ENCODE measurements around the gene ZNF827. TPM values are rescaled to one million over a fixed set of nuclear protein-coding genes. Genes with fewer than 3 reads are reported as not detected.

ZNF827 gene
- total RNA-seq, 2 donors from 2014 or later = 26.0 to 39.0 TPM

DNA sequence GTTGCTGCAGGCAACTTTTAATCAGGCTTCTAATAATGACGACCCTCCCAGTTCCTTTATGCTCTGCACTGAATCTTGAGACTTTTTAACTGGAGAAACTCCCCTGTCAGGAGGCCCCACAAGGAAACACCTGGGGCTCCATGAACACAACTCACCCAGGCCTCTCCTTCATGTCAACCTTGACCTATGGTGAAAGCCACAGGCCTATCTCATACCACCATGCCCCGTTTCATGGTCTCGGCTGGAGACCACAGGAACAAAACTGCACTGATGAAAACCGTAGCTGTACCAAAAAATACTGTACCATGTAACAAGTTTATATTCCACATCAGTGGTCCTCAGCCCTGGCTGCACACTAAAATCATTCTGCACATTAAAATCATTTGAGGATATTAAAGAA is 57.0 kb downstream of the ZNF827 start:
- ATAC-seq (replicated peaks in 1 of 2) = no peak
- Mint-ChIP-seq H3K27ac (no peak overlapping the region), H3K27me3 (ENCODE audit: low read depth) (no peaks in the 10 kb centered on the region), H3K9me3 (no peaks in the 10 kb centered on the region), H3K36me3 (ENCODE audit: insufficient read depth in 2 of 2) (peaks cover 10 to 24% of the 10 kb centered on the region in 2 donors), H3K4me1 (ENCODE audit: low read depth) (peaks cover 47% of the 10 kb centered on the region), H3K4me3 (no peak overlapping the region)
- DNase-seq = no peak

DNA sequence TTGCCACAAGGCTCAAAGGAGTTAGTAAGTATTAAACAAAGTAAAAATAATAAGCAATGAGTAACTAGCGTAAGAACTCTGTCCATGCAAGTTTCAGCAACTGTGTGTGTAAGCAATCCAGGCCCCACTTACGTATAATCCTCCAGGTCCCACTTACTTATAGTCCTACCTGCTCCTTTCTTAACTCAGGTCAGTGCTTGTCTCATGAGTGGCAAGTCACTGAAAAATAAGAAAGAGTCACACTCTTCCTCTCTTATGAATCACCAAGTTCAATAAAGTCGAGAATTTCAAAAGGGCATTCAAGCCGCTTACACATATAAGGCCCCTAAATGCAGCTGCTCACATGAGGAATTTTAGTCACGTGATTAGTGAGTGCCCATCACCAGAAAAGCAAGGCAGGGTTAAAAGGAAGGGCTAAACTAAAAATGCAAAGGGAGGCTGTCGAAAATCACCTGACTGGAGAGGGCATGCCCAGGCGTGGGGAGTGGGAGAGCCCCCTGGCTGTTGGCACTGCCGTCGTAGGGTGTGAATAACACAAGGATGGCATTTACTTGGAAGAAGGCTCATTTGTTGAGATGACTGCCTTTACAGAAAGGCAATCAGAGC is 58.2 kb downstream of the ZNF827 start:
- H3K27ac Mint-ChIP-seq = no peak overlapping the region
- H3K4me1 Mint-ChIP-seq (ENCODE audit: low read depth) = peaks cover 36% of the 10 kb centered on the region
- H3K27me3 Mint-ChIP-seq (ENCODE audit: low read depth) = no peaks in the 10 kb centered on the region
- peaks cover 8 to 26% of the 10 kb centered on the region in 2 donors for H3K36me3 Mint-ChIP-seq (ENCODE audit: insufficient read depth in 2 of 2)
- ATAC-seq (replicated peaks in 1 of 2) (no peak), DNase-seq (no peak)
- no peak overlapping the region for H3K4me3 Mint-ChIP-seq
- H3K9me3 Mint-ChIP-seq = no peaks in the 10 kb centered on the region

DNA sequence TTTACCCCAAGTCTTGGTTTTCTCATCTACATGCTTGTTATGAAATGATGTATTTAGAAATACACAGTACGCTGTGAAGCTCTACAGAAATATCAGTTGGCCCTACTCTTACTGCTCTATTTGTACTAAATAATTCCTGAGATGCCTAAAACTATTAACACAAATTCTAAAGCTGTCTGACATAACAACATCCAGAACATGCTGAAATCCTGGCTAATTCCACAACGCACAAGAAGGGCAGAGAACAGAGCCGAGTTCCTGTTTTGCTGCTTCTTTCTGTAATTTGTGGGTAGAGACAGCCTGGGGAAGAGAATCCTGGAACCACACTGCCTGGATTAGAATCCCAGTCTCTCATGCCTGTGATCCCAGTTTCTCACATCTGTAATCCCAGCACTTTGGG is 59.0 kb downstream of the ZNF827 start:
- H3K4me1 Mint-ChIP-seq (ENCODE audit: low read depth) = peaks cover 28% of the 10 kb centered on the region
- no peak overlapping the region for H3K4me3 Mint-ChIP-seq
- H3K27ac Mint-ChIP-seq = no peak overlapping the region
- peaks cover 8 to 22% of the 10 kb centered on the region in 2 donors for H3K36me3 Mint-ChIP-seq (ENCODE audit: insufficient read depth in 2 of 2)
- H3K27me3 Mint-ChIP-seq (ENCODE audit: low read depth) = no peaks in the 10 kb centered on the region
- no peak for ATAC-seq (replicated peaks in 1 of 2)
- DNase-seq = no peak
- no peaks in the 10 kb centered on the region for H3K9me3 Mint-ChIP-seq

DNA sequence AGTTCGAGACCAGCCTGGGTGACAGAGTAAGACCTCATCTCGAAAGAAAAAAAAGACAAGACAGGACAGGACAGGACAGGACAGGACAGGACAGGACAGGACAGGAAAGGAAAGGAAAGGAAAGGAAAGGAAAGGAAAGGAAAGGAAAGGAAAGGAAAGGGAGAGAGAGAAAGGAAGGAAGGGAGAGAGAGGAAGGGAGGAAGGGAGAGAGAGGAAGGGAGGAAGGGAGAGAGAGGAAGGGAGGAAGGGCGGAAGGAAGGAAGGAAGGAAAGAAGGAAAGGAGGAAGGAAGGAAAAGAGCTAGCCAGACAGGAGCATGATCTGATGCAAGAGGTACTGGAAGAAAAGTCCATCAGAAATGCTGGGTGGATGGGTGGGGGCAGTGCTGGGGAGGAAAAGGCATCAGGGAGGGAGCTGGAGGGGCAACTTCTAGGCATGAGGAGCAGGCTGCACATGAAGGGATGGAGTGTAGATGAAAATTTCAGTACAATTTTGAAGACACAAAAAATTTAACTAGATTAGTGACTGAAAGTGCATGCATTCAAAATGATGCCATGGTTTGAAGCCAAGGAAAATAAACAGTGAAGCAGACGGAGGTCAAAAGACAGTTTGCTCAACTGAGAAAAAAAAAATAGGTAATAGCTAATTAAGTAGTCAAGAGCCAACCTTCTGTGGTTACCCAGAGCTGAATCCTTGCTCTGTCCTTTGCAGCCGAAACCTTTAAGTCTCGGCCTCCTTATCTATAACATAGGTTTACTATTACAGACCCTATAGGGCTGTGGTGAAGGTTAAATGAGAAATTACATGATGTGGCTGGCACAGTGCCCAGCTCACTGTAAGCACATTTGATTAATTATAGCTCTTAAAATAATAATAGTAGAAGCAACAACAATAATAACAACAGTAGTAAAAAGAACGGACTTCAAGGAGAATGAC is 59.9 kb downstream of the ZNF827 start:
- no peak overlapping the region for H3K4me3 Mint-ChIP-seq
- H3K36me3 Mint-ChIP-seq (ENCODE audit: insufficient read depth in 2 of 2) = peaks cover 8 to 24% of the 10 kb centered on the region in 2 donors
- H3K27me3 Mint-ChIP-seq (ENCODE audit: low read depth) = no peaks in the 10 kb centered on the region
- H3K27ac Mint-ChIP-seq = peak overlapping the region; percentile 0
- ATAC-seq (replicated peaks in 1 of 2) (no peak), DNase-seq (no peak)
- no peaks in the 10 kb centered on the region for H3K9me3 Mint-ChIP-seq
- peaks cover 25% of the 10 kb centered on the region for H3K4me1 Mint-ChIP-seq (ENCODE audit: low read depth)

DNA sequence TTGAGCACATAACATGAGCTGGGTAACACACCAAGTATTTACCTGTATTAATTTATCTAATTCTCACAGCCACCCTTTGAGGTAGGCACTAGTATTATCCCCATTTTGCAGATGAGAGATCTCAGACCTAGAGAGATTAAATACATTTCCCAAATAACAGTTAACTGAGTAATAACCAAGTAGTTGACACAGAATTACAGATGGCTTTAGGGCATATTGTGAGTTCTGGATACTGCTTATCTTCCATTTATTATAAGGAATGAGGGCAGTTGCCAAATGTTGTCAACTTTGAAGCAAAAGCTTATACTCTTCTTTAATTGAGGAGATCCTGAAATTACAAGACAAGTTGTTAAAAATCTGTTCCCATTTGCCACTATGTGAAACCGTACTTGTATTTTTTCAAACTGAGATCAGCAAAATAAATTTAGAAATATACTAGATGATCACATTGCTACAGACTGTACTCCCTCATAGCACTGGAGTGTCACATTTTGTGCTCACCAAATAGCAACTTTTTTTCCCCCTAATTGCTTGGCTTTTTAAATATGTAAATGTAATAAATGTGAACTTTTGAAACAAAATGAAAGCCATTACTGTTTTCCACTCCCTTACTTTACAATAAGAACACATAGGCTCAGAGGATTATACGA is 62.0 kb downstream of the ZNF827 start:
- peaks cover 9 to 22% of the 10 kb centered on the region in 2 donors for H3K36me3 Mint-ChIP-seq (ENCODE audit: insufficient read depth in 2 of 2)
- no peak for DNase-seq
- no peak overlapping the region for H3K4me3 Mint-ChIP-seq
- H3K4me1 Mint-ChIP-seq (ENCODE audit: low read depth) = peaks cover 12% of the 10 kb centered on the region
- no peak overlapping the region for H3K27ac Mint-ChIP-seq
- H3K27me3 Mint-ChIP-seq (ENCODE audit: low read depth) = no peaks in the 10 kb centered on the region
- no peak for ATAC-seq (replicated peaks in 1 of 2)
- H3K9me3 Mint-ChIP-seq = no peaks in the 10 kb centered on the region

DNA sequence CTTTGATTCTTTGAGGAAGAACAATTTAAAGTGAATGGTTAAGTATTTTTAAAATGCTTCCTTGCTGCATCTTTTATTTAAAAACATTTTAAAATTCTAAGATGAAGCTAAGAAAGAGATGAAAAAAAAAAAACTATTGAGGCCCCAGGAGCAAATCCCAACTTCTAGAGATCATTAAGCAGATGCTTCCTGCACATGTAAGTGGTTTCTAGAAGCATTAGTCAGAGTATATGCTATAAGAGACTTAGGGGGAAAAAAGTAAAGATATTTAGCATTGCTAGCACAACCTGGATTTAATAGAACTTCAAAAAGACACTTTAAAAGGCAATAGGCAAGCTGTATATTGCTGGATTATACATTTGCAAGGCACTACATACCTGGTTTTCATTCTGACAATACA is 64.7 kb downstream of the ZNF827 start:
- ATAC-seq (replicated peaks in 1 of 2) = no peak
- Mint-ChIP-seq H3K9me3 (no peaks in the 10 kb centered on the region), H3K4me3 (no peak overlapping the region), H3K4me1 (ENCODE audit: low read depth) (peaks cover 27% of the 10 kb centered on the region), H3K27ac (peak overlapping the region; percentile 50), H3K27me3 (ENCODE audit: low read depth) (no peaks in the 10 kb centered on the region), H3K36me3 (ENCODE audit: insufficient read depth in 2 of 2) (peaks cover 5 to 14% of the 10 kb centered on the region in 2 donors)
- no peak for DNase-seq

DNA sequence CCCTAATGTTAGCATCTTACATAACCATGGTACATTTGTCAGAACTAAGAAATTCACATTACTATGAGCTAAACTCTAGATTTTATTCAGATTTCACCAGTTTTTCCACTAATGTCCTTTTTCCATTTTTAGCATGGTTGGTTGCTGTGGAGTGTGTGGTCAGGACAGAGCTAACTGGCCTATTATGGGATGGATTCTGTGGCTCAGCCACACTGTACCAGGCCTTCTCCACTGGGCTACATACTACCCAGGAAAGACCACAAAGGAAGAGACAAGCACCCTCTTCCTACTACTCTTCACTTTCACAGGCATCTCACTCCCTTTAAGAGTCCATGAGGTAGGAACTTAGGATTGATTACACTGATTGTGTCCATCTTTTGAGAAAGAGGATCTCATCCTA is 67.4 kb downstream of the ZNF827 start:
- Mint-ChIP-seq H3K4me3 (no peak overlapping the region), H3K27ac (no peak overlapping the region), H3K36me3 (ENCODE audit: insufficient read depth in 2 of 2) (peaks cover 2 to 8% of the 10 kb centered on the region in 2 donors), H3K9me3 (no peaks in the 10 kb centered on the region), H3K4me1 (ENCODE audit: low read depth) (peaks cover 33% of the 10 kb centered on the region), H3K27me3 (ENCODE audit: low read depth) (no peaks in the 10 kb centered on the region)
- ATAC-seq (replicated peaks in 1 of 2) (no peak), DNase-seq (no peak)

DNA sequence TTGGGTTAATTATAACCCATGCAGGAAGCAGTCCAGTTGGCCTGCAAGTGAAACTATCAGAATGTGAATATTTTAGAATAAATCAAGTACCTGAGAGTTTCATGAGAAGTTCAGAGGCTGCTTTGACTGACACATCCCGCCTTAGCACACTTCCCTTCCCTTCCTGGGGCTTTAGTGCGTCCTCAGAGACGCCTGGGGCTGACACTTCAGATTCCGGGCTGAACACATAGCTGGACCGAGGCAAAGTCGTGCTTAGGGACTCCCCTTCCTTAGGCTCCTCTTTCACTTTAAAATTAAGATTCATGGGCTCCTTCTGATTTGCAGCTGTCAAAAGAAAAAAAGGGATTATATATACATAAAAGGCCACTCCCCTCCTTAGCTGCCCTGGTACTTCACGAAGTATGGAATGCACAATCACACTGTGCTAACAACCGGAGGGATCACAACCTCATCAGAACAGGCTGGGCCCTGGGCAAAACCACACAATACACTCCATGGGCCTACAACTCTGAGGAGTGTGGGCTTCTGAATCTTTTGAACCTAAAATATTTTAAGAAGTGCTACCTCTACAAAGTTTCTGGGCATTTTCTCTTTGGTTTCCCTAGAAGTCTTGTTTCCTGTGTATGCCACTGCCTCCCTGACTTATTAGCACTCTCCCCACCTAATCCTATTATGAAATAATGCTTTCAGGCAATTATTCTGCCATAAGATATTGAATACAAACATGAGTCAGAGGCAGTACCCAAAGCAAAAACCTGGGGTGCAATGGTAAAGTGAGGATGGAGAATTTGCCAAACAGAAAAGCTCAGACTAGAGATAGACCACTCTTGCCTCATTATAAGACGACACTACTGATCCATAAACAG is 68.2 kb downstream of the ZNF827 start:
- no peak for DNase-seq
- Mint-ChIP-seq H3K36me3 (ENCODE audit: insufficient read depth in 2 of 2) (peaks cover 2 to 8% of the 10 kb centered on the region in 2 donors), H3K27me3 (ENCODE audit: low read depth) (no peaks in the 10 kb centered on the region), H3K4me1 (ENCODE audit: low read depth) (peaks cover 41% of the 10 kb centered on the region), H3K4me3 (no peak overlapping the region), H3K9me3 (no peaks in the 10 kb centered on the region), H3K27ac (no peak overlapping the region)
- no peak for ATAC-seq (replicated peaks in 1 of 2)

DNA sequence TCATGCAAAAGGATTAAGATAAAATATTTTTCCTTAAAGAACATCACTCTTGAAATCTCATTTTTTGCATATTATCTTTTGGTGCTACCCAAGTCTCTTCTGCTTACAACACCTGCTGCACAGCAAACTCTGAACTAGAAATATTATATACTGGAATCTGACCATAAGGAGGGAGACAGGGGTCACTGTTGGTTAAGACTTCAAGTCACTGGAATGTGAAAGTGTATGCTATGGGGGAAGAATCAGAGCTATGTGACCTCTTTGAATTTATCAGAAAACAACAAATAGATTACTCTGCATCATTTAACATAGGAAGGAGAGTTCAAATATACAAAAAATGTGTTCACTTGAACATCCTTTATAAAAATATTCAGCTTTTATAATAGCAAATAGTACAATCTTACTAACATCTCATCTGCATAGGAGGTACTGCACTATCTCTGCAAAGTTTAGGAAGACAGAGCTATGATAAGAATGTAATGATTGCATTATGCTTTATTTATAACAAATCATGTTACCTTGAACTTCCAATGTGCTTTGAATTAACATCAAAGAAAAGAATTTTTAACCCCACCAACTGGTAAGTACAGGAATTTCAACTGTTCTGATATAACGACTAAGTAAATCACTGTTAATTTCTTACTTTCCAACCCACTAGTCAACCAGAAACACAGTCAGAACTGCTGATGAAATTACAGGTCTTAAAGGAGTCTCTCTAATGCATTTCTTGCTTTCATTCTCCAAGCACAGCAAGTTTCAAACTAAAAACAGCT is 69.8 kb downstream of the ZNF827 start:
- peaks cover 2 to 6% of the 10 kb centered on the region in 2 donors for H3K36me3 Mint-ChIP-seq (ENCODE audit: insufficient read depth in 2 of 2)
- ATAC-seq (replicated peaks in 1 of 2) (peak; percentile 65 to 87), DNase-seq (no peak)
- H3K4me3 Mint-ChIP-seq = no peak overlapping the region
- no peaks in the 10 kb centered on the region for H3K9me3 Mint-ChIP-seq
- H3K27ac Mint-ChIP-seq = peak overlapping the region; percentile 46
- H3K4me1 Mint-ChIP-seq (ENCODE audit: low read depth) = peaks cover 42% of the 10 kb centered on the region
- H3K27me3 Mint-ChIP-seq (ENCODE audit: low read depth) = no peaks in the 10 kb centered on the region

DNA sequence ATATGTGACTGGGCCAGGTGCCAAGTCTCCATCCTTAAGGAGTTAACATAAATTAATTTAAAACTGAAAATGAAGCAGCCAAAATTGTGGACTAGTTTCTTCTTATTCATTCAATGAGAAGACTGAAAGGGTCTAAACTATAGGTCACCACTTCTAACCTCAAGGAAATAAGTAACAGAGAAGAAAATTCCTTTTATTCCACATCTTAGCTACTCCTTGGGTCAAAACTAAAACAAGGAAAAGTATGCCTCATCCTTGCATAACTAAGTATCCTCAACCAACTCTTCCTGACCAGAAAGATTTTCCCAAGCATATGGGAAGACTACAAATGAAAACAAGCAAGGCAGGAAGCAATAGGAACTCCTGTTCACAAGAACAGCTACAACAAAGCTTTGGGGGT is 71.2 kb downstream of the ZNF827 start:
- H3K27me3 Mint-ChIP-seq (ENCODE audit: low read depth) = no peaks in the 10 kb centered on the region
- DNase-seq (no peak), ATAC-seq (replicated peaks in 1 of 2) (no peak)
- H3K36me3 Mint-ChIP-seq (ENCODE audit: insufficient read depth in 2 of 2) = peaks cover 2 to 7% of the 10 kb centered on the region in 2 donors
- H3K27ac Mint-ChIP-seq = no peak overlapping the region
- H3K4me3 Mint-ChIP-seq = no peak overlapping the region
- H3K9me3 Mint-ChIP-seq = no peaks in the 10 kb centered on the region
- peaks cover 56% of the 10 kb centered on the region for H3K4me1 Mint-ChIP-seq (ENCODE audit: low read depth)

DNA sequence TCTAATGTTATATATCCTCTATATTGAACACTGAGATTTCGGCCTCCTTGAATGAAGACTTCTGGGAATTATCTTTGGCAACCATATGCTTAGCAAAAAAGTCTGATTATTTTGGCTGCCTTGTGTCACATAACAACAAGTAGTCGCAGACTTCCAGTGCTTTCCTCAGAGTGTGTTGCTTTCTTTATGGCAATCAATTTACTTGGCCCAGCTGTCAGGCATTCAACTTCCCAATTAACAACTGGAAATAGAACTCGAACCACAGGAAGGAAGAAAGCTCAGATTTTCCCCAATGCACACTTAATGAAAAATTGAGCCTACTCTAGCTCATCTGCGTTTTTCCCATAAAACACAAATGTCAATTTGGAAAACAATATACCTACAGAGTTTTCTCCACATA is 71.6 kb downstream of the ZNF827 start:
- Mint-ChIP-seq H3K36me3 (ENCODE audit: insufficient read depth in 2 of 2) (peaks cover under 1 to 7% of the 10 kb centered on the region in 2 donors), H3K4me3 (no peak overlapping the region), H3K27ac (no peak overlapping the region), H3K4me1 (ENCODE audit: low read depth) (peaks cover 53% of the 10 kb centered on the region), H3K9me3 (no peaks in the 10 kb centered on the region), H3K27me3 (ENCODE audit: low read depth) (no peaks in the 10 kb centered on the region)
- DNase-seq (no peak), ATAC-seq (replicated peaks in 1 of 2) (no peak)

Data from activated T-cell treated with anti-CD3 and anti-CD28 coated beads, Interleukin-2, amount 50 U/mL, for 72 hours (primary cell).